Subcutaneous adipose tissue (tissue), 4 donors: ENCODE data around the gene RTL10. TPM values are rescaled to one million over a fixed set of nuclear protein-coding genes. Genes with fewer than 3 reads are reported as not detected.

ENCODE experiments used
- total RNA-seq, 4 donors: library from RNA; depleted of rRNA; stranded (reverse); fragments of >200 nt; gene quantifications; one replicate each; pipeline ENCODE4 v1.1.0, GENCODE V29; 2016
- TF ChIP-seq, protein P1 (sequence below): fragments of 450-650 bp; IDR thresholded peaks from one replicate; pipeline ENCODE4 v1.5.1; 2016; ENCODE audit warnings: low read depth, mild to moderate bottlenecking, control low read depth, antibody characterized with exemption, moderate library complexity

Gene RTL10
- total RNA-seq, 4 donors from 2014 or later = 4.1 to 11.9 (median 6.7) TPM

DNA sequence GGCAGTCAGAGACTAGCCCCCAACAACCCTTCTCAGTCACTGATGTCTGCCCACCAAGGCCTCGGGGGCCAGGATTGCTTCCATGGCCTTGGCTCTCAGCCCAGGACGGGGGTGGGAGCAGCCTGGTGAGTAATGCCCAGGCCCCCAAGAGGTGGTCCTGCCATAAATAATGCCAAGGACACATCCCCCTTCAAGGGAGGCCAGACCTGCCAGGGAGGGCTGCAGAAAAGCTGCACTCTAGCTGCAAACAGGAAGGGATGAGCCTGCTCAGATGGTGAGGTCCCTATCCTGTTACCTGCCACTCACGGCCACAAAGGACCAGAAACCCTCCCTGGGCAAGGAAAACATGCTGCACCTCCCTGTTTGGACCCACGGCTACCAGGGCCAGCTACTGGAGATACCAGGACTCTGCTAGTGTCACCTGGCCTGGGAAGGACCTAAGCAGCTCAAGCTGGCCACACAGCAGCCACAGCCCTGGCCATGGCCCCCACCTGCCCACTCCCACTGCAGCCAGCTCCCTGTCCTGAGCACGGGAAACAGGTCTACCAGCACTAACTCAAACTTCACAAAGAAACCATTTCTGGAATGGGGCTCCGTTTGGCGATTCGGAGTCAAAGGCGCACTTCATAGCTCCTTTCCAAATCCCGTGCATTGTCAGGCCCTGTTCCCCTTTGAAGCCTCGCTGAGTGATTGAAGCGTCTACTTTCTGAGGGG is 12.1 kb downstream of the RTL10 start:
- TF ChIP-seq, protein P1, sequence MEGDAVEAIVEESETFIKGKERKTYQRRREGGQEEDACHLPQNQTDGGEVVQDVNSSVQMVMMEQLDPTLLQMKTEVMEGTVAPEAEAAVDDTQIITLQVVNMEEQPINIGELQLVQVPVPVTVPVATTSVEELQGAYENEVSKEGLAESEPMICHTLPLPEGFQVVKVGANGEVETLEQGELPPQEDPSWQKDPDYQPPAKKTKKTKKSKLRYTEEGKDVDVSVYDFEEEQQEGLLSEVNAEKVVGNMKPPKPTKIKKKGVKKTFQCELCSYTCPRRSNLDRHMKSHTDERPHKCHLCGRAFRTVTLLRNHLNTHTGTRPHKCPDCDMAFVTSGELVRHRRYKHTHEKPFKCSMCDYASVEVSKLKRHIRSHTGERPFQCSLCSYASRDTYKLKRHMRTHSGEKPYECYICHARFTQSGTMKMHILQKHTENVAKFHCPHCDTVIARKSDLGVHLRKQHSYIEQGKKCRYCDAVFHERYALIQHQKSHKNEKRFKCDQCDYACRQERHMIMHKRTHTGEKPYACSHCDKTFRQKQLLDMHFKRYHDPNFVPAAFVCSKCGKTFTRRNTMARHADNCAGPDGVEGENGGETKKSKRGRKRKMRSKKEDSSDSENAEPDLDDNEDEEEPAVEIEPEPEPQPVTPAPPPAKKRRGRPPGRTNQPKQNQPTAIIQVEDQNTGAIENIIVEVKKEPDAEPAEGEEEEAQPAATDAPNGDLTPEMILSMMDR = no peak

DNA sequence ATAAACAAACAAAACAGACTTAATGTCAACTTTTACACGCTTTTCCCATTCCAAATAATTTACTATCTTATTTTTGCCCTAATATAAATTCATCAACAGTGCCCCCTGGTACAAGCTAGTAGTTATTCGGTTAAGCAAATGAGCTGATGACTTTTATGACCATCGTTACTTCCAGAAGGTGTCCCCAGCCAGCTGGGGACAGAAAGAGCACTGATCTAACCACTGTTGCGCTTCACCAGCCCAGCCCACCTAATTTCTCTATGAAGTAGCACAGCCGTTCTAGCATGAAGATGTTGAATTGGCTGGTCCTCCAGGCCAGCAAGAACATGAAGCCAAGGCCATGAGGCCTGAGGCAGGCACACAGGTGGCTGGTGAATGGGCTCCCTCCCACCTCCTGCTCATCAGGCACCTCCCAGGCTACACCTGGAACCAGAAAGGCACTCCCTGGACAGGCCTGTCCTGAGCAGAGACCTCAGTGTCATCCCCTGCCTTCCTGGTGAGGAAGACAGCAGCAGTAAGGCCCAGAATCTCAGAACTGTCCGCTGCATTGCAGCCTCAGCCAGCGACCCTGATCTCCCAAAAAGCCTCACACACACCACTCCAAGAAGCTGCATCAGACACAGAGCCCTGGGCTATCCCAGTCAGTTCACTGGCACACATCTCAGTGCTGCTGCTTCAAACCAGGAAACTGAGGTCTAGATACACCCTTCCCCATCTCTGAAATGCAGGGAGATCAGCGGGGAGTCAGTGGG is 12.9 kb downstream of the RTL10 start:
- TF ChIP-seq, protein P1 = no peak

DNA sequence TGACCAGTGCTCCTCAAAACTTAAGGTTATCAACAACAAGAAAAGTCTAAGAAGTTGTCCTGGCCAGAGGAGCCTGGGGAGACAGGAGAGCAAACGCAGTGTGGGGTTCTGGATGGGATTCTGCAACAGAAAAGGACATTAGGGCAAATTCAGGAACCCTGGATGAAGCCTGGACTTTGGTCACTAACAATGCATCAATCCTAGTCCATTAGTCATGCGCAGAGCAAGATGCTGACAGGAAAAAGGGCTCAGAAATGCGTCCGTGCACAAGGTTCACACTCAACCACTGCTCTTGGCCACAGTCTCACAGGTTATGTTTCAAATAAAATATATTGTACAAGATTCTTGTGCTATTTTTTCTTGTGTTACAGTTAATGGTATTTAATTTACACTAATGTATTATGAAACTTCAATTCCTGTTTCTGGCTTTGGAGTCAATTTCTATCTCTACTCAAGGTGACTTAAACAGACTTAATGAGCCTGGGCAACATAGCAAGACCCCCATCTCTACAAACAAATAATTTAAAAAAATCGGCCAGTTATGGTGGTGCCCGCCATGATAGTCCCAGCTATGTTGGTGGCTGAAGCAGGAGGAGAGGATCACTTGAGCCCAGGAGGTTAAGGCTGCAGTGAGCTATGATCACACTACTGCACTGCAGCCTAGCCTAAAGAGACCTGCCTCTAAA is 13.6 kb downstream of the RTL10 start:
- TF ChIP-seq, protein P1 = no peak

DNA sequence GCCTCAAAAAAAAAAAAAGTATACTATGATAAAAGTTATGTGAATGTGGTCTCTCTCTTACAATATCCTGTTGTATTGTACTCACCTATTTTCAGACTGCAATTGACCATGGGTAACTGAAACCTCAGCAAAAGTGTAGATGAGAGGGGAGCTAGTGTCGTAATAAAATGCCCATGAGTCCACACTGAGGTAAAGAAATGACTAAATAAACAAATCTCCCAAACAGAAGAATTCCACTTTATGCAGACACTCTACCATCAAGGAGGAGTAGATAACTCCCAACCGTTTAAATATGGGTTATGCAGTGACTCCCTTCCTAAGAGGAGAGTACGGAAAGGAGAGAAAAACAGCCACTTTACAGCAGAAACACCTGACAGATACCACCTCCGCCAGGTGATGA is 14.6 kb downstream of the RTL10 start:
- TF ChIP-seq, protein P1 = no peak

DNA sequence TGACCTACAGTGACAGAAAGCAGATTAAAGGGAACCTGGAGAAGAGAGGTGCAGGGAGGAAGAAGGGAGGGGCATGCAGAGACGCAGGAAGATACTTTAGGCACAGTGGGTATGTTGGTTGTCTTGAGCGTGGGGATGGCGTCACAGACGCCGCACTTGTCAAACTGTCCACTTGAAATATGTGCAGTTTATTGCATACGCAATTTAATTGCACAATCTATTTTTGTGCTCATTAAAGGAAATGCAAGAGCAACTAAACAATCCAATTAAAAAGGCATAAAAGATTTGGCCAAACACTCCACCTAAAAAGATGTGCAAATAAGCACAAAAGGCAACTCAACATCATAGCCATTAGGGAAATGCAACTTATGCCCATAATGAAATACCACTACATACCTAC is 16.8 kb downstream of the RTL10 start:
- TF ChIP-seq, protein P1 = no peak

DNA sequence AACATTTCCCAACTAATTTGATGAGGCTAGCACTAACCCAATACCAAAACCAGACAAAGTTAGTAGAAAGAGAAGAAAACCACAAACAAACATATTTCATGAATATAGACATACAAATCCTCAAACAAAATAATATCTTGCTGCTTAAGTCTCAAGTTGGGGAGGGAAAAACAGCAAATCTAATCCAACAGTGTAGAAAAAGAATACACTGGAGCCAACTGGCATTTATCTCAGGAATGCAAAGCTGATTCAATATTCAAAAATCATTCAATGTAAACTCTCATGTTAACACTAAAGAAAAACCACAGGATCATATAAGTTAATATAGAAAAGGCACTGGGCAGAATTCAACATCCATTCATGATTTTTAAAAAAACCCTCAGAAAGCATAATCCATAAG is 18.2 kb downstream of the RTL10 start:
- TF ChIP-seq, protein P1 = no peak

DNA sequence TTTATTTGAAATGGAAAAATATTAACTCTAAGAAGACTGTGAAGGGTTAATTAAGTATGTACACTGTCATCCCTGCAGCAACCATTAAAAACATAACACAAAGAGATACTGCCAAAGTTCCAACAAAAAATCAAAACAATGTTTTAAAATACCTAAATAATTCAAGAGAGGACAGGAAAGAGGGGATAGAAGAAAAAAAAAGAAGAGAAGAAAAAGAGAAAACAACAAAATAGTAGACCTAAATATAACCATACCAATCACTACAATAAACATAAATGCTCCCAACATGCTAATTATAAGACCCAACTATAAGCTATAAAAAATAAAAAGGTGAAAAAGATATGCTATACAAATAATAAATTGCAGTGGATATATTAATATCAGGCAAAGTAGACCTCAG is 20.1 kb downstream of the RTL10 start:
- TF ChIP-seq, protein P1 = no peak
